ENCODE data around the gene TMTC1. TPM values are rescaled to one million over a fixed set of nuclear protein-coding genes. Genes with fewer than 3 reads are reported as not detected.

The TMTC1 gene
- total RNA-seq, 4 donors from 2014 or later: 84.0 to 177 (median 105) TPM

DNA sequence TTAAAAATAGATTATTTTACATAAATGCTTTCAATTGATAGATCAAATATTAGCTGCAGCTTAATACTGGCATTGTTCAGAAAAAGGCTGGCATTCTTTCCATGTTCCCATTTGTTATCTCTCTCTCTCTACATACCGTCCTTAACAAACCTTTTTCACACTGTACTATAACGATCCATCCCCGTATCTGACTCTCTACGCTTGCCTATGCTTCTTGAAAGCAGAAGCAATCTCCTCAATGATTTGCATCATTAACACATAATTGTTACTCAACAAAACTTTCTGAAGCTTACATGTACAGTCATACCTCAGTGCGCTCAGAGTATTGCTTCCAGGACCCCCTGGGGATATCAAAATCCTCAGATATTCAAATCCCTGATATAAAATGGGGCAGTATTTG, 89.7 kb downstream of the TMTC1 start:
- peaks cover 0 to 3% (median 0%) of the 10 kb centered on the region in 4 donors for H3K36me3 ChIP-seq
- no peak overlapping the region for H3K27ac ChIP-seq (replicated peaks in 1 of 4)
- no peaks in the 10 kb centered on the region for H3K9me3 ChIP-seq
- no peak overlapping the region for H3K4me3 ChIP-seq
- intact Hi-C loops (cut with DNase I): no loop called here
- no peaks in the 10 kb centered on the region for H3K27me3 ChIP-seq
- TF ChIP-seq, protein P1, sequence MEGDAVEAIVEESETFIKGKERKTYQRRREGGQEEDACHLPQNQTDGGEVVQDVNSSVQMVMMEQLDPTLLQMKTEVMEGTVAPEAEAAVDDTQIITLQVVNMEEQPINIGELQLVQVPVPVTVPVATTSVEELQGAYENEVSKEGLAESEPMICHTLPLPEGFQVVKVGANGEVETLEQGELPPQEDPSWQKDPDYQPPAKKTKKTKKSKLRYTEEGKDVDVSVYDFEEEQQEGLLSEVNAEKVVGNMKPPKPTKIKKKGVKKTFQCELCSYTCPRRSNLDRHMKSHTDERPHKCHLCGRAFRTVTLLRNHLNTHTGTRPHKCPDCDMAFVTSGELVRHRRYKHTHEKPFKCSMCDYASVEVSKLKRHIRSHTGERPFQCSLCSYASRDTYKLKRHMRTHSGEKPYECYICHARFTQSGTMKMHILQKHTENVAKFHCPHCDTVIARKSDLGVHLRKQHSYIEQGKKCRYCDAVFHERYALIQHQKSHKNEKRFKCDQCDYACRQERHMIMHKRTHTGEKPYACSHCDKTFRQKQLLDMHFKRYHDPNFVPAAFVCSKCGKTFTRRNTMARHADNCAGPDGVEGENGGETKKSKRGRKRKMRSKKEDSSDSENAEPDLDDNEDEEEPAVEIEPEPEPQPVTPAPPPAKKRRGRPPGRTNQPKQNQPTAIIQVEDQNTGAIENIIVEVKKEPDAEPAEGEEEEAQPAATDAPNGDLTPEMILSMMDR (IDR thresholded peaks at IDR 0.05): no peak
- TF ChIP-seq EP300 (IDR thresholded peaks at IDR 0.05) (no peak), POLR2AphosphoS5 (IDR thresholded peaks at IDR 0.05) (no peak), POLR2A (IDR thresholded peaks at IDR 0.05; ENCODE audit: low read depth) (no peak)
- H3K4me1 ChIP-seq: peaks cover 0 to 8% (median 6%) of the 10 kb centered on the region in 4 donors
- WGBS: 96% methylated on average over 5 of the region's 5 CpGs
- no peak for DNase-seq (ENCODE audit: extremely low spot score)

GRCh38 chr12:29692237-29692636, 91.5 kb downstream of the TMTC1 start:
- H3K27me3 ChIP-seq: no peaks in the 10 kb centered on the region
- WGBS: no CpG with 5 or more reads among the region's 3 CpGs
- intact Hi-C loops (cut with DNase I): no loop called here
- H3K4me3 ChIP-seq: no peak overlapping the region
- DNase-seq (ENCODE audit: extremely low spot score): no peak
- no peaks in the 10 kb centered on the region for H3K9me3 ChIP-seq
- TF ChIP-seq, protein P1 (IDR thresholded peaks at IDR 0.05): no peak
- H3K4me1 ChIP-seq: peaks cover 0 to 8% (median 6%) of the 10 kb centered on the region in 4 donors
- no peaks in the 10 kb centered on the region for H3K36me3 ChIP-seq
- no peak overlapping the region for H3K27ac ChIP-seq (replicated peaks in 1 of 4)

GRCh38 chr12:29691161-29691854, 92.4 kb downstream of the TMTC1 start:
- no peaks in the 10 kb centered on the region for H3K9me3 ChIP-seq
- H3K27me3 ChIP-seq: no peaks in the 10 kb centered on the region
- no peak for DNase-seq (ENCODE audit: extremely low spot score)
- H3K27ac ChIP-seq (replicated peaks in 1 of 4): no peak overlapping the region
- no peaks in the 10 kb centered on the region for H3K36me3 ChIP-seq
- 95% methylated on average over 3 of the region's 7 CpGs for WGBS
- H3K4me1 ChIP-seq: peaks cover 0 to 7% (median 5%) of the 10 kb centered on the region in 4 donors
- intact Hi-C loops (cut with DNase I): no loop called here
- TF ChIP-seq, protein P1 (IDR thresholded peaks at IDR 0.05): no peak
- no peak for TF ChIP-seq POLR2A (IDR thresholded peaks at IDR 0.05; ENCODE audit: low read depth)
- TF ChIP-seq EP300 (IDR thresholded peaks at IDR 0.05): no peak
- TF ChIP-seq POLR2AphosphoS5 (IDR thresholded peaks at IDR 0.05): no peak
- no peak overlapping the region for H3K4me3 ChIP-seq

GRCh38 chr12:29690728-29691127, 93.0 kb downstream of the TMTC1 start:
- intact Hi-C loops (cut with DNase I): no loop called here
- WGBS: 89% methylated on average over 1 of the region's 1 CpG
- Histone ChIP-seq H3K4me1 (peaks cover 0 to 1% (median under 1%) of the 10 kb centered on the region in 4 donors), H3K36me3 (no peaks in the 10 kb centered on the region), H3K4me3 (no peak overlapping the region), H3K27ac (replicated peaks in 1 of 4) (no peak overlapping the region), H3K27me3 (no peaks in the 10 kb centered on the region), H3K9me3 (no peaks in the 10 kb centered on the region)
- DNase-seq (ENCODE audit: extremely low spot score): no peak
- TF ChIP-seq EP300 (IDR thresholded peaks at IDR 0.05): no peak
- TF ChIP-seq, protein P1 (IDR thresholded peaks at IDR 0.05): no peak
- TF ChIP-seq POLR2A (IDR thresholded peaks at IDR 0.05; ENCODE audit: low read depth): no peak
- no peak for TF ChIP-seq POLR2AphosphoS5 (IDR thresholded peaks at IDR 0.05)

DNA sequence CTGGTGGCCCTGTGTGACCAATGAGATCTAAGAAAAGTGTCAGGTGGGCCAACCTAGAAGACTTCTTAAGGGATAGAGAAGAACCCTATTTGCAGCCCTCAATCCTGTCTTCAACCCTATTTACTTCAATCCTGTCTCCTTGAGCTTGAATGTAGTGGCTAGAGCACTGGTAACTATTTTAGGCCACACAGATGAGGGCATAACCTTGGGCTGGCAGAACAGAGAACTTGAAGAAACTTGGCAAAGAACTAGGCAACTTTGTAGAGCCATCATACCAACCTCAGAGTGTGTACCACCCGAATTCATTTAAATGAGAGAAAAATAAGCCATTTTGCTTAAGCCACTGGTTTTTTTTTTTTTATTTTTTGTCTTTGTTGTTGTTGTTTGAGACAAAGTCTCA, 94.8 kb downstream of the TMTC1 start:
- Histone ChIP-seq H3K27ac (replicated peaks in 1 of 4) (no peak overlapping the region), H3K36me3 (no peaks in the 10 kb centered on the region), H3K9me3 (no peaks in the 10 kb centered on the region), H3K4me1 (no peaks in the 10 kb centered on the region), H3K4me3 (no peak overlapping the region), H3K27me3 (no peaks in the 10 kb centered on the region)
- intact Hi-C loops (cut with DNase I): no loop called here
- 90% methylated on average over 1 of the region's 1 CpG for WGBS
- DNase-seq (ENCODE audit: extremely low spot score): no peak
- TF ChIP-seq, protein P1 (IDR thresholded peaks at IDR 0.05): no peak
- TF ChIP-seq EP300 (IDR thresholded peaks at IDR 0.05) (no peak), POLR2A (IDR thresholded peaks at IDR 0.05; ENCODE audit: low read depth) (no peak), POLR2AphosphoS5 (IDR thresholded peaks at IDR 0.05) (no peak)
